ENCODE data around the gene PPP1R16B.

Gene PPP1R16B

GRCh38 chr20:38874460-38875174, 69.1 kb downstream of the PPP1R16B start:
- H3K4me3 ChIP-seq (ENCODE audit: low read depth, low read length): no peak overlapping the region

- no peak overlapping the region for H3K4me3 ChIP-seq (ENCODE audit: low read depth, low read length)
These were observed 69.9 kb downstream of the PPP1R16B start for GRCh38 chr20:38875175-38875993.

- H3K4me3 ChIP-seq (ENCODE audit: low read depth, low read length): no peak overlapping the region
These were observed 72.0 kb downstream of the PPP1R16B start for GRCh38 chr20:38877483-38877882.

- H3K4me3 ChIP-seq (ENCODE audit: low read depth, low read length): no peak overlapping the region
These were observed 73.4 kb downstream of the PPP1R16B start for GRCh38 chr20:38878866-38879265.

- no peak overlapping the region for H3K4me3 ChIP-seq (ENCODE audit: low read depth, low read length)
These were observed 75.6 kb downstream of the PPP1R16B start for GRCh38 chr20:38880952-38881735.

GRCh38 chr20:38881806-38882440, 76.4 kb downstream of the PPP1R16B start:
- no peak overlapping the region for H3K4me3 ChIP-seq (ENCODE audit: low read depth, low read length)

GRCh38 chr20:38882600-38882999, 77.1 kb downstream of the PPP1R16B start:
- H3K4me3 ChIP-seq (ENCODE audit: low read depth, low read length): no peak overlapping the region

- H3K4me3 ChIP-seq (ENCODE audit: low read depth, low read length): no peak overlapping the region
These were observed 77.8 kb downstream of the PPP1R16B start for GRCh38 chr20:38883081-38883980.

GRCh38 chr20:38883981-38884733, 78.7 kb downstream of the PPP1R16B start:
- H3K4me3 ChIP-seq (ENCODE audit: low read depth, low read length): no peak overlapping the region

GRCh38 chr20:38885357-38885756, 79.9 kb downstream of the PPP1R16B start:
- H3K4me3 ChIP-seq (ENCODE audit: low read depth, low read length): no peak overlapping the region

- H3K4me3 ChIP-seq (ENCODE audit: low read depth, low read length): no peak overlapping the region
These were observed 82.7 kb downstream of the PPP1R16B start for GRCh38 chr20:38888059-38888831.

- H3K4me3 ChIP-seq (ENCODE audit: low read depth, low read length): no peak overlapping the region
These were observed 83.6 kb downstream of the PPP1R16B start for GRCh38 chr20:38889050-38889449.

GRCh38 chr20:38889792-38890496, 84.4 kb downstream of the PPP1R16B start:
- H3K4me3 ChIP-seq (ENCODE audit: low read depth, low read length): no peak overlapping the region

- H3K4me3 ChIP-seq (ENCODE audit: low read depth, low read length): no peak overlapping the region
These were observed 85.0 kb downstream of the PPP1R16B start for GRCh38 chr20:38890497-38890818.

- H3K4me3 ChIP-seq (ENCODE audit: low read depth, low read length): no peak overlapping the region
These were observed 86.8 kb downstream of the PPP1R16B start for GRCh38 chr20:38892091-38892981.

GRCh38 chr20:38893056-38893564, 87.6 kb downstream of the PPP1R16B start:
- H3K4me3 ChIP-seq (ENCODE audit: low read depth, low read length): no peak overlapping the region

GRCh38 chr20:38893565-38894090, 88.1 kb downstream of the PPP1R16B start:
- H3K4me3 ChIP-seq (ENCODE audit: low read depth, low read length): no peak overlapping the region
